ENCODE results near the gene PGAM2. TPM values are rescaled to one million over a fixed set of nuclear protein-coding genes. Genes with fewer than 3 reads are reported as not detected.

Gene PGAM2
- total and polyA plus RNA-seq, 7 experiments from 2014 or later: 0.73 to 3.1 (median 1.8) TPM; not detected in 2

DNA sequence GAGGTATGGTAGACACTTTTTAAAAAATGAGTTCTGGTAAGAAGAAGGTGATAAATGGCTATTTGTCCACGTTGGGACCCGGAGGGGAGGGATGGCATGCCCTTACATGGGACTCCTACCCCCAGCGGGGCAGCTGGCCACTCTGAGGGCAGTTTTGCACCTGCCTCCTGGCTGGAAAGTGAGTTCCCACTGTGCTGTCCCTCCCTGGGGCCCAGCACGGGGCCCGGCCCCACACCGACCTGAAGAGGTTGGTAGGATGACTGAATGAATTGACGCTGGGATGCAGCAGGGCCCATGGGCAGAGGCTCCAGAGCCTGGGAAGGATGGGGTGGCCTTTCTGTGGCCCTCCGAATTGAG, 38.2 kb upstream of the PGAM2 start:
- Histone ChIP-seq H3K4me1 (ENCODE audit: control insufficient read depth in 2 of 2, insufficient read depth in 2 of 2, low read length in 2 of 2) (no peaks in the 10 kb centered on the region), H3K4me3 (ENCODE audit: low read length) (no peak overlapping the region), H3K27ac (ENCODE audit: low read depth, low read length) (peak overlapping the region; percentile 45), H3K27me3 (ENCODE audit: control insufficient read depth in 2 of 2, insufficient read depth in 2 of 2, low read length in 2 of 2) (no peaks in the 10 kb centered on the region), H3K36me3 (ENCODE audit: control insufficient read depth in 2 of 3, insufficient read depth in 3 of 3, low read length in 3 of 3) (peaks cover 0 to 6% (median 0%) of the 10 kb centered on the region in 3 experiments), H3K9me3 (ENCODE audit: control insufficient read depth in 2 of 3, low read length in 3 of 3) (no peaks in the 10 kb centered on the region)
- POLR2A ChIA-PET: no interaction called here
- ATAC-seq (no peak), DNase-seq (no peak)
- CTCF ChIA-PET: no interaction called here
- Mint-ChIP-seq H3K27me3 (peaks cover 0 to 24% (median 0%) of the 10 kb centered on the region in 5 donors), H3K4me3 (peak overlapping the region; percentile 49 to 88 (median 76)), H3K9me3 (peaks cover 0 to 2% (median 0%) of the 10 kb centered on the region in 11 donors), H3K27ac (peak overlapping the region in 8 of 9 donors; percentile 41 to 86 (median 64)), H3K4me1 (peaks cover 7 to 28% (median 16%) of the 10 kb centered on the region in 7 donors), H3K36me3 (no peaks in the 10 kb centered on the region)
- intact Hi-C loops (cut with micrococcal nuclease): no loop called here

DNA sequence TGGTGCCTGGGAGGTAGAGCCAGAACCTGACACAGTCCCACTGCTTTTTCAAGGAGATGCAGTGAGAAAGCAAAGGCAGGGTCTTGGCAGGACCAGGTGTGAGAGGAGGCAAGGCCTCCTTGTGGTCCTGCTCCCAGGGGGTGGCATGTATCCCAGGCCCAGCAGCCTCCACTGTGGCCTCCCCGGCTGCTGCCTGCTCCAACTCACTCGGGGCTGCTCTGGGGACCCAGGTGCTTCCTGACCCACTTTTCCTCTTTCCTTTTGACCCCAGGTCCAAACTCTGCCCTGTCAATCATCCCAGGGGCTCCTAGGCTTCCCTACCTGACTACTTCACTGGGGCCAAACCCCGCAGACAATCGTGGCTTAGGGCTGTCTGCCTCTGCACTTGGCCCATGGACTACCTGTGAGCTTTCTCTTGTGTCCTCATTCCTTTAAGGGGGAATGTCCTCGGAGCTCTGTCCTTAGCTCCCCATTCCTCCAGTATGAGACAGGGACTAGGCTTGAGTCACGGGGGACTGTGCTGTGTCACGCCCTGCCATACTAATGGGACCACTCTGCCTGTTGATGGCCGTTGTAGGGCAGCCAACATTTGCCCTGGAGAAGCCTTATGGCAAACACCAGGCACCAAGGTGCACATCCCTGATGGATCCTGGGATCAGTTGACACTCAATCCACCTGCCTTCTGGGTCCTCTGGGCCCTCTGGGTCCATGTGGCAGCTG, 37.6 kb upstream of the PGAM2 start:
- CTCF ChIA-PET: no interaction called here
- no peaks in the 10 kb centered on the region for H3K4me1 ChIP-seq (ENCODE audit: control insufficient read depth in 2 of 2, insufficient read depth in 2 of 2, low read length in 2 of 2)
- no peak overlapping the region for H3K27ac ChIP-seq (ENCODE audit: low read depth, low read length)
- peaks cover 0 to under 1% (median 0%) of the 10 kb centered on the region in 3 experiments for H3K36me3 ChIP-seq (ENCODE audit: control insufficient read depth in 2 of 3, insufficient read depth in 3 of 3, low read length in 3 of 3)
- Mint-ChIP-seq H3K27ac (peak overlapping the region in 8 of 9 donors; percentile 41 to 86 (median 64)), H3K4me3 (peak overlapping the region; percentile 49 to 88 (median 76)), H3K4me1 (peaks cover 9 to 28% (median 16%) of the 10 kb centered on the region in 7 donors), H3K27me3 (peaks cover 0 to 24% (median 0%) of the 10 kb centered on the region in 5 donors), H3K36me3 (no peaks in the 10 kb centered on the region), H3K9me3 (peaks cover 0 to 2% (median 0%) of the 10 kb centered on the region in 11 donors)
- H3K4me3 ChIP-seq (ENCODE audit: low read length): no peak overlapping the region
- DNase-seq (no peak), ATAC-seq (no peak)
- no peaks in the 10 kb centered on the region for H3K9me3 ChIP-seq (ENCODE audit: control insufficient read depth in 2 of 3, low read length in 3 of 3)
- H3K27me3 ChIP-seq (ENCODE audit: control insufficient read depth in 2 of 2, insufficient read depth in 2 of 2, low read length in 2 of 2): no peaks in the 10 kb centered on the region
- intact Hi-C loops (cut with micrococcal nuclease): no loop called here
- POLR2A ChIA-PET: no interaction called here

DNA sequence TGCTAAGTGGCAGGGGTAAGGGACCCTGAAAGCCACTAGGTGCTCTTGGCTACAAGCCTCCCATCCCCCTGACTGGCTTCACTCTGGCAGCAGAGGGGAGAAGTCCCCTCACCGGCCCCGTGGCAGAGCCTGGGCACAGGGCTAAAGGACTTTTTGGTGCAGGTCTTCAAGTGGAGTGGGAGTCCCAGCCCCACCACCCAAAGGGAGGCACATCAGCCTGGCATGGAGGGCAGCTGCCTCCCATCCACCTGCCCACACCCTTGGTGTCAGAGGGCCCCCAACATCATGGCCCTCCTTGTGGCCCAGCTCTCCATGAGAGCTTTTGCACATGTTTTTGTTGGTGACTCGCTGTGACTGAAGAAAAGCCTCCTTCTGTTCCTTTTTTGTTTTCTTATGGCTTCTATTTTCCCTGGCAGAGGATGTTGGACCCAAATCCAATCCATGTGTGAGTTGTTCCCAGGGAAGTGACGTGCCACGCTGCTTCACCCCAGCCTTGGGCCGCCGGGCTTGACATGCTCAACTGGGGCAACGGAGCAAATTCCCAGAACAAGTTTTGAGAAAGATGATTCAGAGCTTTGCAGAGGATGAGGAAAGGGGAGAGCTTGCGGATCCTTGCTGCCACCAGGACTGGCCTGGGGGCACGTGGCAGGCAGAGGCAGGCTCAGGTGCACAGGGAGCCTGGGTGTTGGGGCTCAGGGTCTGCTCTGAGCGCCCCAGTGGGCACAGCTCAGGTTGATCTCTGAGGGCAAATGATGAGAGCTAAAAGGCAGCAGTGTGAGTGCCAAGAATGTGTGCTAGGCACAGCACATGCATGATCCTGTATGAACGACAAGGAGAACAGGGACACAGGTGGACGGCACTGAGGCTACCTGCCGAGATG, 36.8 kb upstream of the PGAM2 start:
- ATAC-seq (no peak), DNase-seq (no peak)
- Histone ChIP-seq H3K27ac (ENCODE audit: low read depth, low read length) (no peak overlapping the region), H3K4me1 (ENCODE audit: control insufficient read depth in 2 of 2, insufficient read depth in 2 of 2, low read length in 2 of 2) (no peaks in the 10 kb centered on the region), H3K9me3 (ENCODE audit: control insufficient read depth in 2 of 3, low read length in 3 of 3) (no peaks in the 10 kb centered on the region), H3K4me3 (ENCODE audit: low read length) (no peak overlapping the region), H3K27me3 (ENCODE audit: control insufficient read depth in 2 of 2, insufficient read depth in 2 of 2, low read length in 2 of 2) (no peaks in the 10 kb centered on the region), H3K36me3 (ENCODE audit: control insufficient read depth in 2 of 3, insufficient read depth in 3 of 3, low read length in 3 of 3) (no peaks in the 10 kb centered on the region)
- H3K27ac Mint-ChIP-seq: peak overlapping the region in 7 of 9 donors; percentile 19 to 76 (median 54)
- intact Hi-C loops (cut with micrococcal nuclease): no loop called here
- peak overlapping the region in 9 of 10 donors; percentile 1 to 77 (median 40) for H3K4me3 Mint-ChIP-seq
- POLR2A ChIA-PET: interaction anchor here (0.8 to 1.4 kb wide), 2 partner anchors 21 to 388 kb away, joined by 3 to 4 read pairs; partner anchors contain the start of gene NUDCD3
- peaks cover 0 to 24% (median 0%) of the 10 kb centered on the region in 5 donors for H3K27me3 Mint-ChIP-seq
- peaks cover 10 to 28% (median 17%) of the 10 kb centered on the region in 7 donors for H3K4me1 Mint-ChIP-seq
- CTCF ChIA-PET: no interaction called here
- H3K9me3 Mint-ChIP-seq: peaks cover 0 to 2% (median 0%) of the 10 kb centered on the region in 11 donors
- H3K36me3 Mint-ChIP-seq: no peaks in the 10 kb centered on the region

DNA sequence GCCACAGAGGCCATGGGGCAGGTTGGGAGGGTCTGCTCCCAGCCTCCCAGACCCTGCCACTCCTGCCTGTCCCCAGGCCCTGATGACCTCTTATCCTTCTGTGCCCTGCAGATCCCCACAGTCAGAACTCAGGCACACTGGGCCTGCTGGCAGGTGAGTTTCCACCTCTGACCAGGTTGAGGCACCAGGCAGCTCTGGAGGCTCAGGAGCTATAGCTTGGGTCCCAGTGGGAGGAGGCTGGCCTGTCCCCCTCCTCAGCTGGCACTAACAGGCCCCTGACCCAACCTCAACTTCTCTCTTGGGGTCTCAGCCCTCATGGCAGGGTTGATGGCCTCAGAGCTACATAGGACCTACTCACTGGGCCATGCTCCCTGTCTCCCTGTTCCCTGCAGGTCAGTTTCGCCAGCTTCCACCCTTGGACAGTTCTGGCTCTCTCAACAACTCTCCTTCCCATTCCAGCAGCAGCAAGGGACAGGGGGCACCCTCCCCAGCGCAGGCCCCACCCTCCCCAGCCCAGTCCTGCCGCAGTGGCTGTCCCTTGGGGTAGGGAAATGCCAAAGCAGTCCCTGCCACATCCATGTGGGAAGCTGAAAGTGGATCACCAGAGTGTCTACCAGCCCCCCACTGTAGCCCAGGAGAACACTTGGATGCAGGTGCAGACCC, 36.1 kb upstream of the PGAM2 start:
- H3K27me3 ChIP-seq (ENCODE audit: control insufficient read depth in 2 of 2, insufficient read depth in 2 of 2, low read length in 2 of 2): no peaks in the 10 kb centered on the region
- H3K9me3 Mint-ChIP-seq: peaks cover 0 to 2% (median 0%) of the 10 kb centered on the region in 11 donors
- H3K4me3 Mint-ChIP-seq: no peak overlapping the region
- peaks cover 11 to 28% (median 20%) of the 10 kb centered on the region in 7 donors for H3K4me1 Mint-ChIP-seq
- no peak for DNase-seq
- ChIA-PET POLR2A (interaction anchor here (0.8 to 1.4 kb wide), 2 partner anchors 20 to 389 kb away, joined by 3 to 4 read pairs; partner anchors contain the start of gene NUDCD3), CTCF (no interaction called here)
- H3K36me3 Mint-ChIP-seq: no peaks in the 10 kb centered on the region
- peaks cover 0 to 24% (median 0%) of the 10 kb centered on the region in 5 donors for H3K27me3 Mint-ChIP-seq
- no peaks in the 10 kb centered on the region for H3K36me3 ChIP-seq (ENCODE audit: control insufficient read depth in 2 of 3, insufficient read depth in 3 of 3, low read length in 3 of 3)
- intact Hi-C loops (cut with micrococcal nuclease): no loop called here
- peak overlapping the region in 1 of 9 donors; percentile 76 for H3K27ac Mint-ChIP-seq
- H3K27ac ChIP-seq (ENCODE audit: low read depth, low read length): no peak overlapping the region
- ATAC-seq: no peak
- no peaks in the 10 kb centered on the region for H3K4me1 ChIP-seq (ENCODE audit: control insufficient read depth in 2 of 2, insufficient read depth in 2 of 2, low read length in 2 of 2)
- H3K4me3 ChIP-seq (ENCODE audit: low read length): no peak overlapping the region
- H3K9me3 ChIP-seq (ENCODE audit: control insufficient read depth in 2 of 3, low read length in 3 of 3): no peaks in the 10 kb centered on the region

DNA sequence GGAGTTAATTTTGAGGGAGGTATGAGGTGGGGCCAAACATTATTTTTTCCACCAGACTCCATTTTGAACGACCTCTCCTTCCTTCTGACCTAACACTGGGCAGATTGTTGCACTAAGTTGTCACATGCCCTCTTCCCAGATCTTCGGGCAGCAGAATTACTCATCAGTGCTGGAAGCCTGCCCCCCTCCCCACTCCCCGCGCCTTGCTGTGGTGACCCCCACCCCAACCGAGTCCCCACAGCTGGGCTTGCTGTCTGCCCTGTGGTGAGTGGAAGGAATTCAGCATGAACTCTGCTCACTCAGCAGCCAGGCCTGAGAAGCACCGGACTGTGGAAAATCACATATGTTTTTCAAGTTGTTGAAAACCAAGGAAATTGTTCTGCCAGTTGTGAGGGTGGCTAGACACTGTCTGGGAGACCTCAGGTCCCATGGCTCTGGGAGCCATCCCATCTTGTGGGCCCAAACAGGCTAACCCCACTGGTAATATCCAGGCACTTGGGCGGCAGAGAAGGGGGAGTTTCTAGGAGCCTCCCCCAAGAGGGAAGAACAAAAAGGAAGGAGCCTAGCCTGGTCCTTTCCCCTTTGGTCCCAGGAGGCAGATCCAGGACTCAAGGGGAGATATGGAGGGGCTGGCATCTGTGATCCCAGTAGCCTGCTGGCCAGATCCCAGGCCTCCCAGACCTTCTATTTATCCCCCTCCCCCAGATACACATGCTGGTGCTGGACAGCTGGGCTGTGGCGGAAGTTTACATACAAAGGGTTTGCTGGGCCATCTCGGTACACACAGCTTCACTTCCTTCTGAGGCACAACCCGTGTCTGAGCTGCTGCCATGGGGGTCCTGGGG, 35.3 kb upstream of the PGAM2 start:
- no peak for ATAC-seq
- Mint-ChIP-seq H3K27me3 (peaks cover 0 to 21% (median 0%) of the 10 kb centered on the region in 5 donors), H3K36me3 (no peaks in the 10 kb centered on the region), H3K9me3 (peaks cover 0 to under 1% (median 0%) of the 10 kb centered on the region in 11 donors), H3K27ac (peak overlapping the region in 1 of 9 donors; percentile 67), H3K4me1 (peaks cover 4 to 22% (median 13%) of the 10 kb centered on the region in 7 donors), H3K4me3 (peak overlapping the region in 1 of 10 donors; percentile 29)
- ChIA-PET CTCF (no interaction called here), POLR2A (no interaction called here)
- no peaks in the 10 kb centered on the region for H3K9me3 ChIP-seq (ENCODE audit: control insufficient read depth in 2 of 3, low read length in 3 of 3)
- H3K4me3 ChIP-seq (ENCODE audit: low read length): no peak overlapping the region
- H3K27me3 ChIP-seq (ENCODE audit: control insufficient read depth in 2 of 2, insufficient read depth in 2 of 2, low read length in 2 of 2): no peaks in the 10 kb centered on the region
- no peaks in the 10 kb centered on the region for H3K36me3 ChIP-seq (ENCODE audit: control insufficient read depth in 2 of 3, insufficient read depth in 3 of 3, low read length in 3 of 3)
- no peaks in the 10 kb centered on the region for H3K4me1 ChIP-seq (ENCODE audit: control insufficient read depth in 2 of 2, insufficient read depth in 2 of 2, low read length in 2 of 2)
- H3K27ac ChIP-seq (ENCODE audit: low read depth, low read length): no peak overlapping the region
- intact Hi-C loops (cut with micrococcal nuclease): no loop called here
- no peak for DNase-seq

DNA sequence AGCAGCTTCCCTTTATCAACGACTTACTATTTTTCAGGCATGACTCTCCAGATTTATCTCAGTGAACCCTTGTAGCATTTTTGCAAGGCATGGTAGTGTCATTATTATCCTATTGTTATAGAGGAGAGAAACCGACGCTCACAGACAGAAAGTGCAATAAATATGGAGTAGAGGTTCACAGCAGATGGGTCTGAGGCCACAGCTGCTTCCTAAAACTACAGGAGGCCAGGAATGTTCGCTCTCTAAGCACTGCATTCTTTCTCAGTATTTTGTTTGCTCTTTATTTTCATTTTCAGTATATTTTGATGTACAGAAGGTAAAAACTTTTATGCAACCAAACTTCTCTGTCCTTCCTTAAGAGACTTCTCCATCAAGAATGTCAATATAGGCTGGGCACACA, 34.3 kb upstream of the PGAM2 start:
- ATAC-seq: no peak
- Histone ChIP-seq H3K9me3 (ENCODE audit: control insufficient read depth in 2 of 3, low read length in 3 of 3) (no peaks in the 10 kb centered on the region), H3K4me1 (ENCODE audit: control insufficient read depth in 2 of 2, insufficient read depth in 2 of 2, low read length in 2 of 2) (no peaks in the 10 kb centered on the region), H3K36me3 (ENCODE audit: control insufficient read depth in 2 of 3, insufficient read depth in 3 of 3, low read length in 3 of 3) (no peaks in the 10 kb centered on the region), H3K27ac (ENCODE audit: low read depth, low read length) (no peak overlapping the region), H3K4me3 (ENCODE audit: low read length) (no peak overlapping the region), H3K27me3 (ENCODE audit: control insufficient read depth in 2 of 2, insufficient read depth in 2 of 2, low read length in 2 of 2) (no peaks in the 10 kb centered on the region)
- peaks cover 0 to 13% (median 0%) of the 10 kb centered on the region in 5 donors for H3K27me3 Mint-ChIP-seq
- no peak for DNase-seq
- ChIA-PET POLR2A (interaction anchor here (0.7 kb wide), 1 partner anchor 13 kb away, joined by 3 read pairs; no protein-coding TSS in a partner anchor), CTCF (no interaction called here)
- intact Hi-C loops (cut with micrococcal nuclease): no loop called here
- H3K27ac Mint-ChIP-seq: no peak overlapping the region
- peaks cover 0 to 17% (median 9%) of the 10 kb centered on the region in 7 donors for H3K4me1 Mint-ChIP-seq
- peak overlapping the region in 1 of 10 donors; percentile 45 for H3K4me3 Mint-ChIP-seq
- H3K9me3 Mint-ChIP-seq: no peaks in the 10 kb centered on the region
- no peaks in the 10 kb centered on the region for H3K36me3 Mint-ChIP-seq
